ENCODE measurements around the gene EFNA3.
A peak's percentile ranks its signal among the peaks of the same experiment; 100 is the strongest.

DNA sequence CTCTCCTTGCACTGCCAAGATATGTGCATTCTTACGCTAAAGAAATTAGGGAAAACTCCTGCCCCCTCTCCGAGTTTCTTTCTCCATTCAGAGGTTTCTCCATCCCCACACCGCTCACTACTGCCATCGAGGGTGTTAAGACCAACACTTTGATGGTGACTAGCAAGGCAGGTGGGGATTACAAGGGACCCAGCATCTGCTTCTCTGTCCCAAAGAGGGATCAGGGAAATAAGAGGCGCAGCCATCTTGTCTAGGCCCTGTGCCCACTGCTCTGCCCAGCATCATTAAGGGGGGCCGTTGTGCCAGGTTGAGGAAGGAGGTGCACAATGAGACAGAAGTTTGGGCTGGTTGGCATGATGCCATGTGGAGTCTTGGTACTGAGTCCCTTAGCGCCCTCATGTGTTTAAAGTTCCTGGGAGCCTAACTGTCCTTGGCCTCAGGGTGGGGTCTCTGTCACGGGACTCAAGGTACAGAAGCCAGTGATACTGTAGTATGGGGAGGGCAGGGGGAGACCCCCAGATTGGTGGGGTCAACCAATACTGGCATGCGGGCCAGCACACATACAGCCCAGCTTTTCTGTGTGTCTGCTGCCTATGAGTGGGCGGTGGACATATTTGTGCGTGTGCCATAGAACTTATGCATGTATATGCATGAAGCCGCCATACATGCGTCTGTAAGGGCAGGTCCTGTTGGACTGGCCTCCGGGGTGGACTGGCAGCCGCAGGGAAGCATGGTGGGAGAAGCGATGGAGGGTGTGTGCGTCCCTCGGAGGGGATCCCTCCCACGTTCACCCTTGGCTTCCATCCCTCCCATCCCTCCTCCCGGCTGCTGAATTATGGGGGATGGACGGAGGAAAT is 5.5 kb downstream of the EFNA3 start:
- TF ChIP-seq CTCF (IDR thresholded peaks at IDR 0.05) (peak in 1 of 2 donors; percentile 0), EP300 (IDR thresholded peaks at IDR 0.05) (no peak), POLR2A (IDR thresholded peaks at IDR 0.05) (no peak)

Measured in suprapubic skin (tissue), 3 donors.